HepG2 (cell line): ENCODE data around the gene SUPT20HL1. TPM values are rescaled to one million over a fixed set of nuclear protein-coding genes. Genes with fewer than 3 reads are reported as not detected.

Experiments used
- ATAC-seq: fragments of 200-7000 bp; cut with Tn5 transposase; 3 replicates; pipeline ENCODE4 v1.9.1; 2020; ENCODE audit warnings: mild to moderate bottlenecking, moderate library complexity
- BruUV-seq: library from RNA; stranded (reverse); fragments of 400-500 nt; replicated peaks from 2 replicates; lab custom pipeline; 2021; lab: Mats Ljungman, UMichigan
- CTCF ChIA-PET: fragments of 300-600 bp; formaldehyde crosslinking; extraction: SDS; loops from one replicate; lab custom pipeline; 2021; ENCODE audit warnings: low total read pairs, inconsistent platforms, low intra/inter-chr PET ratio; lab: Yijun Ruan, JAX
- POLR2A ChIA-PET: fragments of 350-600 bp; sonication (Branson Sonifier 250); formaldehyde crosslinking; loops from one replicate; lab custom pipeline; 2020; ENCODE audit warnings: antibody characterized with exemption, inconsistent platforms; lab: Yijun Ruan, JAX
- DNase-seq: peaks from one replicate; pipeline ENCODE4 v3.0.0-alpha.2; 2015; ENCODE audit warnings: low spot score
- FAIRE-seq: peaks from 3 replicates; lab custom pipeline; 2011; peaks lifted over from hg19 to GRCh38; lab: Jason Lieb, UNC
- H2AFZ ChIP-seq: one replicate; pipeline ENCODE4 v1.6.1; 2011; ENCODE audit warnings: low read length, inconsistent platforms
- H3K27ac ChIP-seq: fragments of 300-600 bp; 3 replicates; pipeline ENCODE4 v1.8.0; 2011; ENCODE audit warnings: mixed run types, mild to moderate bottlenecking, mixed read lengths, low read length, inconsistent platforms; ENCODE audit not compliant: insufficient read depth; ENCODE audit errors: extremely low read length
- H3K27me3 ChIP-seq, 2 experiments: fragments of 200-600 bp in 1 of 2; 2 replicates in 1 of 2; 3 replicates in 1 of 2; pipeline versions ENCODE4 v1.6.0 to v1.8.0; 2011; ENCODE audit warnings: low read length in 2 of 2, mild to moderate bottlenecking in 2 of 2, moderate library complexity in 2 of 2, inconsistent platforms in 1 of 2; ENCODE audit not compliant: insufficient read depth in 2 of 2, control insufficient read depth in 1 of 2
- H3K36me3 ChIP-seq, 2 experiments: fragments of 200-600 bp in 1 of 2; replicated peaks in 1 of 2; 2 replicates in 1 of 2; 3 replicates in 1 of 2; pipeline versions ENCODE4 v1.5.1 to v1.8.0; 2011; ENCODE audit warnings: low read length in 2 of 2, inconsistent platforms in 1 of 2; ENCODE audit not compliant: insufficient read depth in 2 of 2, control insufficient read depth in 1 of 2
- H3K4me1 ChIP-seq: 2 replicates; pipeline ENCODE4 v1.5.1; 2012; ENCODE audit warnings: low read length, inconsistent platforms; ENCODE audit not compliant: insufficient read depth
- H3K4me2 ChIP-seq: 2 replicates; pipeline ENCODE4 v1.6.0; 2011; ENCODE audit warnings: low read depth, low read length, inconsistent platforms
- H3K4me3 ChIP-seq, 3 experiments: fragments of 200-600 bp in 1 of 3; sonication (generic), shearing (Covaris generic) in 1 of 3; replicated peaks in 1 of 3; 2 replicates each; pipeline ENCODE4 v1.5.1; 2011 to 2016; ENCODE audit warnings: low read length in 3 of 3, inconsistent platforms in 2 of 3, low read depth in 2 of 3, mild to moderate bottlenecking in 2 of 3, control low read depth in 1 of 3, mixed read lengths in 1 of 3; ENCODE audit not compliant: insufficient read depth in 1 of 3
- H3K79me2 ChIP-seq: one replicate; pipeline ENCODE4 v1.6.1; 2011; ENCODE audit warnings: low read length, inconsistent platforms; ENCODE audit not compliant: insufficient read depth
- H3K9ac ChIP-seq: 2 replicates; pipeline ENCODE4 v1.6.0; 2011; ENCODE audit warnings: mild to moderate bottlenecking, low read depth, low read length, inconsistent platforms; ENCODE audit not compliant: insufficient read depth
- H3K9me3 ChIP-seq: 2 replicates; pipeline ENCODE4 v1.5.1; 2012; ENCODE audit warnings: mild to moderate bottlenecking, low read length
- H4K20me1 ChIP-seq: 2 replicates; pipeline ENCODE4 v1.6.0; 2011; ENCODE audit warnings: inconsistent platforms, mild to moderate bottlenecking, low read length, moderate library complexity; ENCODE audit not compliant: insufficient read depth
- AGO2 ChIP-seq: fragments of 200-400 bp; formaldehyde crosslinking; optimal IDR thresholded peaks from 2 replicates; pipeline ENCODE3; 2017; ENCODE audit warnings: mild to moderate bottlenecking, low read depth, low read length, moderate library complexity
- CREB3 ChIP-seq: sonication (generic); formaldehyde crosslinking; IDR thresholded peaks from 2 replicates; pipeline ENCODE4 v1.5.0; 2020; ENCODE audit warnings: missing genetic modification reagents
- PTBP1 ChIP-seq: fragments of 200-400 bp; formaldehyde crosslinking; IDR thresholded peaks from 2 replicates; pipeline ENCODE4 v1.6.1; 2018; ENCODE audit warnings: low read length, low read depth; ENCODE audit not compliant: poor library complexity, severe bottlenecking
- RFX1 ChIP-seq: fragments of 450-650 bp; IDR thresholded peaks from 2 replicates; pipeline ENCODE4 v1.6.1; 2017
- U2AF2 ChIP-seq: fragments of 200-400 bp; formaldehyde crosslinking; IDR thresholded peaks from 2 replicates; pipeline ENCODE4 v1.6.1; 2017; ENCODE audit warnings: low read depth, mild to moderate bottlenecking, low read length
- ZMYM4 ChIP-seq: sonication (generic); formaldehyde crosslinking; IDR thresholded peaks from 2 replicates; pipeline ENCODE4 v1.8.1; 2023; ENCODE audit warnings: mild to moderate bottlenecking, missing genetic modification reagents
- ZNF275 ChIP-seq: sonication (generic); formaldehyde crosslinking; IDR thresholded peaks from 2 replicates; pipeline ENCODE4 v1.8.0; 2022; ENCODE audit warnings: missing genetic modification reagents, mild to moderate bottlenecking, inconsistent platforms, borderline replicate concordance
- WGBS: methylation state at CpG from one replicate; pipeline ENCODE4 v1.1.6; 2017; ENCODE audit warnings: low lambda C conversion rate; 5-methylcytosine and 5-hydroxymethylcytosine counted together
- in situ Hi-C: cut with HindIII; loops from 2 replicates; pipeline ENCODE4 v1.10.0; 2017; ENCODE audit warnings: low pct_unique_long_range_greater_than_20kb; ENCODE audit not compliant: extremely low pct_ligation_motif_present
- intact Hi-C: fragments of 100-400 bp; cut with micrococcal nuclease; formaldehyde crosslinking; loops from one replicate; pipeline ENCODE4 v1.10.0; 2022; ENCODE audit not compliant: unreplicated experiment
- polyA plus RNA-seq, 8 experiments: library from polyadenylated mRNA; depleted of rRNA in 3 of 8; stranded (reverse) in 7 of 8; unstranded in 1 of 8; fragments of >200 nt; fragmentation: Illumina TruSeq in 4 of 8; extraction: Trizol in 4 of 8; gene quantifications; 2 replicates each; pipeline versions ENCODE4 v1.2.1 to v1.2.3, GENCODE V29; 2011 to 2016; ENCODE audit warnings: low read depth in 4 of 8, missing spikeins in 1 of 8, mixed read lengths in 1 of 8; ENCODE audit not compliant: insufficient read depth in 1 of 8
- total RNA-seq, 5 experiments: library from RNA; depleted of rRNA; stranded (reverse); fragments of >200 nt; fragmentation: Illumina TruSeq; extraction: Trizol; gene quantifications; 2 replicates each; pipeline ENCODE4 v1.2.3, GENCODE V29; 2016; ENCODE audit warnings: low read depth in 1 of 5

SUPT20HL1 gene
- total and polyA plus RNA-seq, 2 of the 13 experiments (the other 11 are each of a cell fraction or from before 2014, with no cell fraction given): not detected

GRCh38 chrX:24396931-24397279 is 36.5 kb downstream of the SUPT20HL1 start (continued):
- TF ChIP-seq ZMYM4 (CRISPR knock-in tag) (no peak), ZNF275 (CRISPR knock-in tag) (no peak)

GRCh38 chrX:24398766-24399165 is 38.3 kb downstream of the SUPT20HL1 start:
- in situ Hi-C loops (loop anchor here (10.0 kb wide), 1 partner anchor 96 kb away; no protein-coding TSS in a partner anchor), intact Hi-C loops (loop anchor here (10.0 kb wide), 1 partner anchor 144 kb away; no protein-coding TSS in a partner anchor)
- TF ChIP-seq U2AF2 (no peak), CREB3 (no peak), AGO2 (no peak), PTBP1 (no peak), RFX1 (no peak)
- ChIA-PET POLR2A (no interaction called here), CTCF (no interaction called here)
- no peak for ATAC-seq
- DNase-seq: no peak
- Histone ChIP-seq H2AFZ (no peak overlapping the region), H3K4me3 (no peak overlapping the region), H3K27me3 (no peaks in the 10 kb centered on the region), H3K4me2 (0 out of 2 replicates have a peak overlapping the region, but pooled peaks have one; percentile 12), H3K36me3 (no peaks in the 10 kb centered on the region), H3K27ac (no peak overlapping the region), H3K4me1 (no peaks in the 10 kb centered on the region), H3K9ac (no peak overlapping the region), H3K9me3 (no peaks in the 10 kb centered on the region), H3K79me2 (no peaks in the 10 kb centered on the region), H4K20me1 (no peaks in the 10 kb centered on the region)
- FAIRE-seq: no peak
- no TSS peak for BruUV-seq
- 90% methylated on average over 2 of the region's 2 CpGs for whole genome bisulfite sequencing
